T-helper 1 cell (primary cell): ENCODE results near the gene OR52A1.
"Not testable (repeated sequence)": the region's sequence is repeated elsewhere in the genome, so short reads cannot be mapped to it uniquely, and the experiment has no call there.

Experiments used
- DNase-seq, 5 donors: peaks; one replicate each; pipeline ENCODE4 v3.0.0-alpha.2; 2012 to 2020
- total RNA-seq, 4 donors: gene quantifications; one replicate each; lab custom pipeline; 2026; lab: John Stamatoyannopoulos, UW

The OR52A1 gene
- total RNA-seq, result 0 reads per million in 4 donors

DNA sequence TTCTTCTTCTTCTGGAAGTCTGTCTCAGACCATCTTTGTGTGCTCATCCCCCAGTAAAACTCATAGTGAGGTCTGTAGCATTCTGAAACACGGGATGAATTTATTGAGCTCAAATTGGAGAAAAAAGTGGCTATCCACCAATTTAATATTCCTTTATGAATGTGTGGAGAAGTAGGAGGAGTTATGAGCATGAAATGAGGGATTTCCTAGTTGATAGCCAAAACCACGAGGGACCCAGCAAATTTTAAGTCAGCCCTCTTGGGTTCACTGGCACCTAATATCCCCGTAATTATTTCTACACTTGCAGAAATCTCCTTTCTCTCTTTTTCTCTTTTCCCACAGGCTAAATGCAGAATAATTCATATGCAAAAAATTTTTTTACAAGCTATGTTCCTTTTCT is at the start of gene OR52A1:
Gene OR52A1 (minus strand): TSS at position 101 of the 400 bp plus-strand sequence. CDS start 2,388 bp downstream, outside the sequence.
- no peak for DNase-seq

DNA sequence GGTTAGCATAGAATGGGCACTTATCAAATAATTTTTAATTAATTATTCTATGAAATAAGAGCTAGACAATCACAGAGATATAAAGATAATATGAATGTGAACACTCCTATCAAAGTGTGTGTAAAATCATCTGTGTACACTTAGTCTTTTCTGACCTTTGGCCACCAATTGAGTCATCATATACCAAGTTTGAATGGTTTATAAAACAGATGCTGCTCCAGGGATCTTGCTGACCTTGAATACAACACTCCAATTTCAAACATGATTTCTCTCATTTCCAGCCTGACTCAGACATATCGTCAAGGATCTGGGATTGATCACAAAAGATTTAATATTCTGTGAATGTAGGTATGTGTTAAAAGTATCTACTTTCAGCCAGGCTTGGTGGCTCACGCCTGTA is 48.8 kb upstream of the OR52A1 start:
- no peak for DNase-seq

DNA sequence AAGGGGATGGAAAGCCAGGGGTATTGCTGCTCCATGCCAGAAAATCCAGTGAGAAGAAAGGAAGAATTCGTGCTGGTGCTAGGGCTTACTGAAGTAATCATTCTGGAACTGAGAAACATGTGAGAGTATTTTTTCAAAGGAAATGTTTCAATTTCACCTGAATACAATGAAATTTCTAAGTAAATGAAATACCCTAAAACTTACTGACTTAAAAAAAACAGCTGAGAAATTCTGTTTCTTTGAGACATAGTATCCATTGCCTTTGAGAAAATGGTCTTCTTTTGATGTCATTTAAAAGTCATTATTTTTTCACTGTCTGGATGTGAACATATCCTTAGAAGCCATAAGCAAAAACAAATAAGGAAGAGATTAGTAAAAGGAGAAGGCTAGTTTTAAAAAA is 46.0 kb upstream of the OR52A1 start, which contains the start of gene OR51V1:
Gene OR51V1 (minus strand): TSS at position 101 of the 400 bp plus-strand sequence. CDS start 0 bp downstream, at position 101.
- no peak for DNase-seq

DNA sequence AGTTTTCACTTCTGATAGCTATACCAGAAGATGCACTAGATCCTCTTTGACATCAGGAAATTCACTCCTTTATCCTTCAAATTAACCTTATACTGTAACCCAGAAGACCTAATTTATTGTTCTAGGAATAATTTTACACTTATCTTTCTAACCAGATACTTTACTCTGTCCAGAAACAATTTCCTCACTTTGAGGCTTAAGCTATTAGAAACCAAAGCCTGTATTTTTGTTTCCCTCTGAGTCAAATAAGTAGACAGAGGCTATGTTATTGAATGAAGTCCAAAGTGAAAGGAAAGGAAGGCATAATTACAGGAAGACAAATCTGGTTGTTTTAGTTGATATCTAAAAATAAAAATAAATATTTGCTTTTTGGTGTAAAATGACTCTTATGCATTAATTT is 43.7 kb upstream of the OR52A1 start:
- DNase-seq, result no peak

DNA sequence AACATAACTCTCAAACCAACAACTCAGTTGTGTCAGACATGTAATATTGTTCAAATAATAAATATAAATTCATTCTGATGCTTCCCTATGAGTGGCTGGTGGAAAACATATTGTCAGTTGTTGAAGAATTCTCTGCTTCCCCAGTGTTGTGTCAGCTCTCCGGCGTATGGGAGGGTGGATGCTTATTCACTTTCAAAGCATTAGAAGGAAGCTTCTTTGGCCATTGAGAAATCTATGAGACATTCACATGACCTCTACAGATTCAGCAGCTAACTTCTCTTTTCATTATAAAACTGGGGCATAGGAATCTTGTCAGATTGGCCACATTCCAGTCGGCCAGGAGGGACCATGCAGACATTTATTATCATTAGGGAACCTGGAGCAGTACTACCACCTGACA is 43.0 kb upstream of the OR52A1 start:
- DNase-seq, result no peak

DNA sequence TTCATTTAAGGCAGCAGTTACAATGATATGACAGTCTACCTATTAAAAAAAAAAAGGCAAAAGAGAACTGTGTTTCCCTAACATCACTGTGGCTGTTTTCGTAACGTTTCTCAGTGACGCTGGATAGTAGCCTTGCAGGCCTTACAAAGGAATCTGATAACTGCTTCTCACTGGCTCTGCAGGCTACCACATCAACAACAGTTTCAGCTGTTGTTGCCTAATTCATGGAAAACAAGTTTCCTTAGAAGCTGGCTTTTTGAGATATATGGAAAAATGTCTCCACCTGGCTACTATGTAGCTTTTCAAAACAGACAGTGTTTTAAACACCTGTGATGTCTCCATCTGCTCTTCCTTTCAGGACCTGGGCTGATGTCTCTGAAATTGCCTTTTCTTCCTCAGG is 42.2 kb upstream of the OR52A1 start:
- no peak for DNase-seq

DNA sequence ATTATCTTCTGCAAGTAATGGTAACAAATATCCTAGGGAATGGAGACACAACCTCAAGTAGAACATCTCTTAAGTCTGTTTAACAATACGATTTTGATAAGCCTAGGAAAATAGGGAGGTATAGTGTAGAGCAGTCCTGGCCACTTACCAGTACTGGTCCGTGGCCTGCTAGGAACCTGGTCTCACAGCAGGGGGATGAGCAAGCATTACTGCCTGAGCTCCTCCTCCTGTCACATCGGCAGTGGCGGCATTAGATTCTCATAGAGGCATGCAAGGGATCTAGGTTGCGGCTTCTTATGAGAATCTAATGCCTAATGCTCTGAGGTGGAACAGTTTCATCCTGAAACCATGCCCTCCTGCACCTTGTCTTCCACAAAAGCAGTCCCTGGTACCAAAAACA is 41.5 kb upstream of the OR52A1 start:
- DNase-seq, result no peak

DNA sequence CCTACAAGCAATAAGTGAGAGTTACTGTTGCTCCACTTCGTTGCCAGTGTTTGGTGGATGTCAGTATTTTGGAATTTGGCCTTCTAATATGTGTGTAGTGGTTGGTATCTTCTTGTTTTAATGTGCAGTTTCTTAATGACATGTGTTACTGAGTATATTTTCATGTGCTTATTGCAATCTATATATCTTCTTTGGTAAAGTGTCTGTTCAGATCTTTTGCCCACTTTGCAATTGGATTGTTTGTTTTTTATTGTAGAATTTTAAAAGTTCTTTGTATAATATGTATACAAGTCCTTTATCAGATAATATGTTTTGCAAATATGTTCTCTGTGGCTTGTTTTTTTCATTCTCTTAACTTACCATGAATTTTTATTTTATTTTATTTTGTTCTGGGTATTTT is 38.2 kb upstream of the OR52A1 start:
- no peak for DNase-seq

DNA sequence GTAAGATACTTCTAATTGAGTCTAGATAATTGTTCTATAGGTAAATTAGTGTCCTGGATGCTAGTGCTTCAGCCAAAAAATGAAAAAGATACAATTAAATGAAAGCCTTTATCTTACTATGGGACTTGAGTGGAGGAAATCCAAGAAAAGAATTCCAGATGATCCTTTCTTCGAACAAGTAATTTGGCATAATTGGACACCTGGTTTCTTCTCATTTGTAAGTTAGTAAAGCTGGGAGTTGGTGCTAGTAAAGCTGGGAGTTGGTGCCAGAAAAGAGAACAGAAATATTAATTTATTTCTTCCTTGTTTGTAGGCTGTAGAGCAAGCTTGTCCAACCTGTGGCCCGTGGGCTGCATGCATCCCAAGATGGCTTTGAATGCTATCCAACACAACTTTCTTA is 33.6 kb upstream of the OR52A1 start:
- DNase-seq, result no peak

DNA sequence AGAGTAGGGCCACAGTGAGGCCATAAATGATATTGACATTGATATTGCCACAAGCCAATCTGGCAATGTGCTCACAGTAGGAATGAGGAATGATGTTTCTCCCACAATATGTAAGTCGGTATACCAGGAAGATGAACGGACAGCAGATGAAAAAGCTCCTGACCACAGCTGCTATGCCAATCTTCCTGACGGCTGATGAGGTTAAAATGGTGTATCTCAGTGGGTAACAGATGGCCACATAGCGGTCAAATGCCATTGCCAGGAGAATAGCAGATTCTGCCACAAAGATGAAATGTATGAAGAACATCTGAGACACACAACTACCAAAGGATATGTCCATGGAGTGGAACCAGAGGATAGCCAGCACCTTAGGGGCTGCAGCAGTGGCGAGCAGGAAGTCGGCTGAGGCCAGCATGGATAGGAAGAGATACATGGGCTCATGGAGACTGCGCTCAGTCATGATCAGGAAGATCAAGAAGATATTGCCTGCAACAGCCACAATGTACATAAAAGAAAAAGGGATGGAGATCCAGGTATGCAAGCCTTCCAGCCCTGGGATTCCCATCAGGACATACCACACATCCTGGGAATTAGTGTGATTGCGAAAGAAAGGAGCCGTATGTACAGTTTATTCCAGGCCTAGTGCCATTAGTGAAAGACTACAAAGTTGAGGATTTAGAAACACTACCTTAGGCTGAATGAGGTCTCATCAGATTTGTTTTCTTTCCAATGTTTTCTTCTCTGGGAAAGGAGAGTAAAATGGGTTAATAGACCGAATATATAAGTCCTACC is 23.7 kb upstream of the OR52A1 start:
- no peak for DNase-seq

DNA sequence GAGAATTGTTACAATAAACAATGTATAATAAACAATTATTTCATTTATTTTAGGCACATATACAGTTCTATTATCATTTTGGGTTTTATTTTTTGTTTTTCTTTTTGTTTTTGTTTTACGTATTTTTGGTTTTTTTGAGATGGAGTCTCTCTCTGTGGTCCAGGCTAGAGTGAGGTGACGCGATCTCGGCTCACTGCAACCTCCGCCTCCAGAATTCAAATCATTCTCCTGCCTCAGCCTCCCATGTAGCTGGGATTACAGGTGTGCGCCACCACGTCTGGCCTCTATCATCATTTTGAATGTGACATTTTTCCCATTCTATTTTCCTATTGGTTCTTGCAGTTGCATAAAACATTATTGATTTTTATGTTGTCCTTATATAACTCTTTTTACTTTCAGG is 20.4 kb upstream of the OR52A1 start:
- DNase-seq, result no peak

DNA sequence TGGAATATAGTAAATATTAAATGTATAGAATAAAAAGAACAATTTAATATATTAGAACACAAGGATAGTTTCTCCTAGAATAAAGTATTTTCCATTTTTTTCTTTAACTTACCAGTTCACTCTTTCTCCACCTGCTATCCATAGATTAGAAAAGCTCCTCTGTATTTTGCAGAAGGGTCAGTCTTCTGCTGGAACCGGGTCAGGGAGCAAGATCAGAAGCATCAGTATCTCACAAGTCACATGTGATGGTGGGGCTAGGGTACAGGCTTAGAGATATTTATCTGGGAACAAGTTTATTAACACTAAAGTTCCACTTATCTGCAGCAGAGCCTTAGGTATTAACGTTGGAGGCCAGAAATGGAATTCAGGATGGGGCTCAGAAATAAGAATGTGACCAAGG is 17.3 kb upstream of the OR52A1 start:
- no peak for DNase-seq

DNA sequence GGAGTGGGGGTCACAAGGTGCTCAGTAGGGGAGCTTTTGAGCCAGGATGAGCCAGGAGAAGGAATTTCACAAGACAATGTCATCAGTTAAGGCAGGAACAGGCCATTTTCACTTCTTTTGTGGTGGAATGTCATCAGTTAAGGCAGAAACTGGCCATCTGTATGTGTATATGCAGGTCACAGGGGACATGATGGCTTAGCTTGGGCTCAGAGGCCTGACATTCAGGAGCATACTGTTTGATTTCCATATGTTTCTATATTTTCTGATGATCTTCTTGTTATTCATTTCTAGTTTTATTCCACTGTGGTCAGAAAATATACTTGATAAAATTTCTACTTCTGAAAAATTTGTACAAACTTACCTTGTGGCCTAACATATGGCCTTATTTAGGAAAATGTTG is 11.3 kb upstream of the OR52A1 start:
- not testable (repeated sequence) for DNase-seq

DNA sequence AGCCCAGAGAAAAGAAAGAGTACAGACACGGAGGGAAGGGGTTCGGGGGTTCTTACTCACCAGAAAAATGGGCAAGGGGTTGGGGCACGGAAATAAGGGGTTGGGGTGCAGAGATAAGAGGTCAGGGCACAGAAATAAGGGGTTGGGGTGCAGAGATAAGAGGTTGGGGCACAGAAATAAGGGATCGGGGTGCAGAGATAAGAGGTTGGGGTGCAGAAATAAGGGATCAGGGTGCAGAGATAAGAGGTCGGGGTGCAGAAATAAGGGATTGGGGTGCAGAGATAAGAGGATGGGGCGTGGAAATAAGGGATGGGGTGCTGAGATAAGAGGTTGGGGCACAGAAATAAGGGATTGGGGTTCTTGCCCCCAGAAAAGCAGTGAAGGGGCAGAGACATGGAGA is 10.2 kb upstream of the OR52A1 start:
- not testable (repeated sequence) for DNase-seq

DNA sequence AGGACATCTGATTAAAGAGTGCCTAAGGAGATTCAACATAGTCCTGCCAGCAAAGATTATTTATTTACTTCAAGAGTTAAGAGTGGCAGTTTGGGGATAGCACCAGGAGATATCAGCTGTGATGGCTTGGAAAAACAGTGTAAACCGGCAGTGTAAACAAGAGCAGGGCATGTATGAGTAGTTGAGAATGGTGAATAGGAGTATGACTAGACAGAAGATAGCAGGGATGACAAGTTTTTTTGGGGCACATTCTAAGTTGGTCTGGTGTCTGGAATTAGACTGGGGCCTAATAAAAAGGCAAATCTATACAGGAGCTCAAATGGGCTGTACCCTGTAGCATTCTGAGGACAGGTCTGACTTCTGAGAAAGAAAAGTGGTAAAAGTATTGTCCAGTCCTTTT is 6.5 kb upstream of the OR52A1 start:
- DNase-seq, result not testable (repeated sequence)

DNA sequence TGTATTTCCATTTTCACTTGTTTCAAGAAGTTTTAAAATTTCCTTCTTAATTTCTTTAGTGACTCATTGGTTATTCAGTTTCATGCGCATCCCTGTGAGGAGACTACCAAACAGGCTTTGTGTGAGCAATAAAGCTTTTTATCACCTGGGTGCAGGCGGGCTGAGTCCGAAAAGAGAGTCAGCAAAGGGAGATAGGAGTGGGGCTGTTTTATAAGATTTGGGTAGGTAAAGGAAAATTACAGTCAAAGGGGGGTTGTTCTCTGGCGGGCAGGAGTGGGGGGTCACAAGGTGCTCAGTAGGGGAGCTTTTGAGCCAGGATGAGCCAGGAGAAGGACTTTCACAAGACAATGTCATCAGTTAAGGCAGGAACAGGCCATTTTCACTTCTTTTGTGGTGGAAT is 5.7 kb upstream of the OR52A1 start:
- DNase-seq, result not testable (repeated sequence)

DNA sequence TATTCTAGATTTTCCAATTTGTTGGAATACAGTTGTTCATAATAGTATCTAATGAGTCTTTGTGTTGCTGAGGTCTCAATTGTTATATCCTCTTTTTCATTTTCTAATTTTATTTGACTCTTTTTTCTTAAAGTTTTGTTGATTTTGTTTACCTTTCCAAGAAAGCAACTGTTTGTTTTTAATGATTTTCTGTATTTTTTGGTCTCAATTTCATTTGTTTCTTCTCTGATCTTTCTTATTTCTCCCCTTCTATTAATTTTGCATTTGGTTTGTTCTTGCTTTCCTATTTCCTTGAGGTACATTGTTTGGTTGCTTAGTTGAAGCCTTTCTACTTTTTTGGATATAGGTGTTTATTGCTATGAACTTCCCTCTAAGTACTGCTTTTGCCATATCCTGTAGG is 5.2 kb upstream of the OR52A1 start:
- DNase-seq, result no peak

DNA sequence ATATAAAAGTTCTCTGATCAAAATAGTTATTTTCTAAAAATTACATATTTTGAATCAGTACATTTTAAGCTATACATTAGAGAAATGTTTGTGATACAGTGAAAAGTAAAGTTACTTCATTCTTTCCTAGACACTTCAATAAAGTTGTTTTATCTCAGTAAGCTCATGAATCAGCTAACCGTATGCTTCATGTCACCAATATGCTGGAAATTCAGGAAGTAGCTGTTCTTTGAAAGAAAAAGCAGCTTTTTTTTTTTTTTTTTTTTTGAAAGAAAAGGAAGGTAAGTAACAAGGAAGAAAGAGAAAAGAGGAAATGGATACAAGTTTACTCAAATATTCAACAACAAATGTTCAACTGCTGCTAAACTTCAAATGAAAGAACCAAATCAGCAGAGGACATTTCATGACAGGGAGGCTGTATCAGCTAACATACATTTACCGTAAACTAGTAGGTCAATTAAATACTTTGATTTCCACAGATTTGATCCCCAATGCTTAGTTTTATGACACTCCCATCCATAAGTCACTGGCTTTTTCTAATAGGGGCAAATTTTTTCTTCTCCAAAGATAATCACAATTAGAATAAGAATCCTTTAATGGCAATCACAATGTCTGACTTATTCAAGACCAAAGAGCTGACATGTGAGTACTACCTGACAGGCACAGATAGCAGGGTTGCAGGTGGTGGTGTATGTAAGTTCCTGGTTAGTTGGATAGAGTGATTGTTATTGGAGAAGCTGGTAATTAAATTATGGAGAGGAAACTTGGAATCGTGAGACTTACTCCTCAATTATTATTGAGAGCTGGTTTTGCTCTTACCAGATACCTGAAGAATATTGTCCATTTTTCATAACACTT is 754 bp downstream of the OR52A1 start:
- DNase-seq, result no peak

DNA sequence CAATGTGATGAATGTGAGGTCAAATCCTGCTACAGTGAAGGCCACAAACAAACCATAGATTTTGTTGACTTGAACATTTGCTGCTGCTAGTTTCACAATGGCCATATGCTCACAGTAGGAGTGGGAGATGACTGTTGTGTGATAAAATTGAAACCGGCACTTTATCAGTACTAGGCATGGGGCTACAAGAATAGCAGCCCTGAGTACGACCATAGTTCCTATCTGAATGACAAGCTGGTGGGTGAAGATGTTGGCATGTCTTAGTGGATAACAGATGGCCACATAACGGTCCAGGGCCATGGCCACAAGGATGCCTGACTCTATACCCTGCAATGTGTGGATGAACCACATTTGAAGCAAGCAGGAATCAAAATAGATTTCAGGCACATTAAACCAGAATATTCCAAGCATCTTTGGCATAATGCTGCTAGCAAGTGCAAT is 2.8 kb downstream of the OR52A1 start:
- no peak for DNase-seq

DNA sequence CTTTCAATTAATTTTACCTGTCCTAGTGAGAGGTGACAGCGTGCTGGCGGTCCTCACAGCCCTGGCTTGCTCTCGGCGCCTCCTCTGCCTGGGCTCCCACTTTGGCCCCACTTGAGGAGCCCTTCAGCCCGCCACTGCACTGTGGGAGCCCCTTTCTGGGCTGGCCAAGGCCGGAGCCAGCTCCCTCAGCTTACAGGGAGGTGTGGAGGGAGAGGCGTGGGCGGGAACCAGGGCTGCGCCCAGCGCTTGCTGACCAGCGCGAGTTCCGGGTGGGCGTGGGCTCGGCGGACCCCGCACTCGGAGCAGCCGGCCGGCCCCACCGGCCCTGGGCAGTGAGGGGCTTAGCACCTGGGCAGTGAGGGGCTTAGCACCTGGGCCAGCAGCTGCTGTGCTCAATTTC is 10.4 kb downstream of the OR52A1 start:
- DNase-seq, result not testable (repeated sequence)

DNA sequence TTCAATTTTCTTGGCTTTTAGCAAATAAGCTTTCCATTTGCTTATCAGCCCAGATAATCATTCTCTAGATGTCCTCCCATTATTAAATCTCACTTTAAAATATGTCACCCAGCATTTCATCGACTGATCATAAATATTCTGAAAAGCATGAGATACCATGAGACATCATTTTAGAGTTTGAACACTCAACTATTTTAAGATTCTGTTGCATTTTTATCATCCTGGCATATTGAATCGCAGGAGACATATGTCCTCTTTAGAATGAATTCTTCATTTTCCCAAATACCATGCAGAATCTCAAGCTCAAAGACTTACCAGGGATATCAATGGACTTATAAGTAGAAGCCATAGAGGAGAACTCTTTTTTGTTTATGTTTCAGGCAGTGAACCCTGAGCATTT is 16.6 kb downstream of the OR52A1 start, which contains the start of gene OR52A5:
Gene OR52A5 (minus strand): TSS at position 361 of the 400 bp plus-strand sequence. CDS start 5,714 bp downstream, outside the sequence.
- DNase-seq, result no peak

DNA sequence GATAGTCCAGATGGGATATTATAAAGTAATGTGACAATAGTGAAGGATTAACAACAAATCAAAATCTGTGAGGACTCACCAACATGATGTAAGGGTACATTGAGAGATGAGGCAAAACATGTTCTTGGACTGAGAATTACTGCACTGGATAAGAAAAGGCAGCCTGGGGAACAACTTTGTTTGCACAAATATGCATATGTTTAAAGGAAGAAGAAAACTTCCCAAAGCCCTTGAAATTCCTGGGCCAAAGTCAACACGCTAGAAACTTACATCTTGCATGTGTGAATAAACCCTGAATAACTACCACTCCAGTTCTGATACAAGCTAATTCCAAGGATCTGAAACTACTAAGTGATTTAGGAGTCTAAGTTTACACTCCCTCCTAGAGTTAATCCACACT is 17.5 kb downstream of the OR52A1 start:
- no peak for DNase-seq

DNA sequence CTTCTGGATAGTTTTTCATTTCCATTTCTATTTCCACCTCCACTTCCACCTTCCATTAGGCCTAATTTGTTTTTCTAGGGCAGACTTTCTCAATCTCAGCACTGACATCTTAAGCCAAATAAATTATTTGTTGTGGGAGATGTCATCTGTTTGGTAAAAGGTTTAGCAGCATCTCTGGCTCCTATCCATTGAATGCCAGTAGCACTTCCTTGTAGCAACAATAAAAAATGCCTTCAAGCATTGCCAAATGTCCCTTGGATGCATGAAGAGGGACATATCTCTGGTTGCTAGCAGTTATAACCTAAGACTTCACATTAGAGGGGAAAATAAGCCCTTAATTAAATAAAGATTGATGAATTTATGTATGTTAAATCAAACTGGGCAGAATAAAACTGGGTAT is 18.3 kb downstream of the OR52A1 start:
- DNase-seq, result no peak
